HCT116 (cell line): Measurements from ENCODE around the gene CACNA2D3. TPM values are rescaled to one million over a fixed set of nuclear protein-coding genes. Genes with fewer than 3 reads are reported as not detected.

Source experiments
- ATAC-seq: fragments of 200-7000 bp; cut with Tn5 transposase; 2 replicates; pipeline ENCODE4 v1.9.1; 2020; ENCODE audit warnings: mild to moderate bottlenecking, moderate library complexity
- BruUV-seq: library from RNA; stranded (reverse); fragments of 400-500 nt; replicated peaks from 2 replicates; lab custom pipeline; 2021; lab: Mats Ljungman, UMichigan
- CTCF ChIA-PET: fragments of 300-600 bp; sonication (Branson Sonifier 250); formaldehyde crosslinking; loops from one replicate; lab custom pipeline; 2021; ENCODE audit warnings: antibody characterized with exemption; lab: Charles Lee
- POLR2A ChIA-PET: fragments of 300-600, 350-600 bp; sonication (Branson Sonifier 250); formaldehyde crosslinking; loops from one replicate; lab custom pipeline; 2021; ENCODE audit warnings: antibody characterized with exemption; lab: Charles Lee
- RAD21 ChIA-PET, 2 experiments: fragments of 300-600 bp; sonication (Branson Sonifier 250); formaldehyde crosslinking; loops; one replicate each; lab custom pipeline; 2023; ENCODE audit warnings: low total read pairs in 2 of 2; ENCODE audit not compliant: uncharacterized antibody in 2 of 2, unreplicated experiment in 2 of 2, low non-redundant PET in 1 of 2; lab: Charles Lee
- DNase-seq: peaks from one replicate; pipeline ENCODE4 v3.0.0-alpha.2; 2010; ENCODE audit warnings: low read depth, low spot score
- H2AFZ ChIP-seq: fragments of 200-600 bp; shearing (Covaris generic), sonication (generic); 2 replicates; pipeline ENCODE4 v1.6.1; 2017; ENCODE audit warnings: low read depth, mixed run types, mixed read lengths, antibody characterized with exemption, low read length; ENCODE audit not compliant: poor library complexity, severe bottlenecking
- H3K27ac ChIP-seq: 2 replicates; pipeline ENCODE4 v1.5.1; 2012; ENCODE audit warnings: low read depth, low read length
- H3K27me3 ChIP-seq: fragments of 200-600 bp; sonication (generic); 2 replicates; pipeline ENCODE4 v1.6.1; 2016; ENCODE audit warnings: mixed run types, low read length, mixed read lengths; ENCODE audit not compliant: insufficient read depth
- H3K36me3 ChIP-seq, 2 experiments: fragments of 200-500 bp in 1 of 2; fragments of 200-600 bp in 1 of 2; sonication (Bioruptor generic) in 1 of 2; sonication (generic) in 1 of 2; 2 replicates each; pipeline versions ENCODE4 v1.5.1 to v1.6.1; 2014 to 2016; ENCODE audit warnings: low read length in 2 of 2, inconsistent platforms in 1 of 2, mixed read lengths in 1 of 2, mixed run types in 1 of 2; ENCODE audit not compliant: insufficient read depth in 2 of 2, control insufficient read depth in 1 of 2
- H3K4me1 ChIP-seq, 2 experiments: fragments of 200-600 bp in 1 of 2; sonication (generic) in 1 of 2; 2 replicates each; pipeline versions ENCODE4 v1.5.1 to v1.6.1; 2012 to 2017; ENCODE audit warnings: low read length in 2 of 2, inconsistent platforms in 1 of 2, mild to moderate bottlenecking in 1 of 2, mixed read lengths in 1 of 2, mixed run types in 1 of 2, moderate library complexity in 1 of 2; ENCODE audit not compliant: insufficient read depth in 2 of 2, control insufficient read depth in 1 of 2
- H3K4me2 ChIP-seq: fragments of 200-600 bp; sonication (generic); 2 replicates; pipeline ENCODE4 v1.6.1; 2017; ENCODE audit warnings: mixed run types, low read length, mixed read lengths
- H3K4me3 ChIP-seq, 2 experiments: fragments of 200-600 bp in 1 of 2; sonication (generic) in 1 of 2; replicated peaks in 1 of 2; 2 replicates each; pipeline ENCODE4 v1.5.1; 2011 to 2016; ENCODE audit warnings: low read length in 2 of 2, control low read depth in 1 of 2, low read depth in 1 of 2, mild to moderate bottlenecking in 1 of 2, mixed read lengths in 1 of 2, mixed run types in 1 of 2
- H3K79me2 ChIP-seq: fragments of 200-600 bp; sonication (generic); 2 replicates; pipeline ENCODE4 v1.6.1; 2017; ENCODE audit warnings: mild to moderate bottlenecking, mixed run types, low read length, moderate library complexity, mixed read lengths; ENCODE audit not compliant: insufficient read depth
- H3K9ac ChIP-seq: fragments of 200-600 bp; sonication (generic); 2 replicates; pipeline ENCODE4 v1.6.1; 2016; ENCODE audit warnings: low read length, mixed read lengths
- H3K9me2 ChIP-seq: fragments of 200-600 bp; sonication (generic), shearing (Covaris generic); 2 replicates; pipeline ENCODE4 v1.6.1; 2017; ENCODE audit warnings: mixed run types, mild to moderate bottlenecking, moderate library complexity; ENCODE audit not compliant: insufficient read depth
- H3K9me3 ChIP-seq, 2 experiments: fragments of 200-500 bp in 1 of 2; fragments of 200-600 bp in 1 of 2; sonication (Bioruptor generic) in 1 of 2; sonication (generic) in 1 of 2; 2 replicates each; pipeline ENCODE4 v1.6.1; 2014 to 2017; ENCODE audit warnings: low read length in 2 of 2, mixed read lengths in 2 of 2, inconsistent platforms in 1 of 2, low read depth in 1 of 2, mild to moderate bottlenecking in 1 of 2, mixed run types in 1 of 2, moderate library complexity in 1 of 2; ENCODE audit not compliant: control insufficient read depth in 1 of 2, insufficient read depth in 1 of 2
- H4K20me1 ChIP-seq: fragments of 200-600 bp; sonication (generic), shearing (Covaris generic); 2 replicates; pipeline ENCODE4 v1.6.1; 2017; ENCODE audit warnings: mixed run types, mild to moderate bottlenecking, moderate library complexity; ENCODE audit not compliant: insufficient read depth
- CEBPB ChIP-seq: IDR thresholded peaks from 2 replicates; pipeline ENCODE4 v1.6.1; 2012; ENCODE audit warnings: low read depth
- EZH2phosphoT487 ChIP-seq: fragments of 200-600 bp; IDR thresholded peaks from 2 replicates; pipeline ENCODE4 v1.6.1; 2018; ENCODE audit warnings: antibody characterized with exemption, borderline replicate concordance
- POLR2AphosphoS5 ChIP-seq: IDR thresholded peaks from 2 replicates; pipeline ENCODE4 v1.6.1; 2011; ENCODE audit warnings: mild to moderate bottlenecking, low read depth, low read length, moderate library complexity
- intact Hi-C: fragments of 100-400 bp; cut with micrococcal nuclease; formaldehyde crosslinking; loops from 2 replicates; pipeline ENCODE4 v1.10.0; 2022
- total RNA-seq: library from RNA; stranded (reverse); gene quantifications from one replicate; pipeline ENCODE4 v1.2.1, GENCODE V29; 2021; ENCODE audit not compliant: unreplicated experiment
- TF ChIP-seq, protein P1 (sequence below), 3 experiments: fragments of 200-600 bp in 1 of 3; sonication (generic) in 1 of 3; IDR thresholded peaks in 2 of 3; conservative IDR thresholded peaks in 1 of 3; 2 replicates each; pipeline ENCODE4 v1.5.1; 2012 to 2017; ENCODE audit warnings: low read depth in 2 of 3, low read length in 2 of 3, antibody characterized with exemption in 1 of 3, borderline replicate concordance in 1 of 3, control low read depth in 1 of 3, mild to moderate bottlenecking in 1 of 3, mixed read lengths in 1 of 3, mixed run types in 1 of 3, moderate library complexity in 1 of 3; ENCODE audit not compliant: insufficient read depth in 1 of 3
- TF ChIP-seq, protein P2 (sequence below): IDR thresholded peaks from 2 replicates; pipeline ENCODE4 v1.6.1; 2012; ENCODE audit warnings: low read depth
- TF ChIP-seq, protein P3 (sequence below): IDR thresholded peaks from 2 replicates; pipeline ENCODE4 v1.6.1; 2012

Gene CACNA2D3
- total RNA-seq, 1 experiment from 2014 or later, result 0.20 TPM

DNA sequence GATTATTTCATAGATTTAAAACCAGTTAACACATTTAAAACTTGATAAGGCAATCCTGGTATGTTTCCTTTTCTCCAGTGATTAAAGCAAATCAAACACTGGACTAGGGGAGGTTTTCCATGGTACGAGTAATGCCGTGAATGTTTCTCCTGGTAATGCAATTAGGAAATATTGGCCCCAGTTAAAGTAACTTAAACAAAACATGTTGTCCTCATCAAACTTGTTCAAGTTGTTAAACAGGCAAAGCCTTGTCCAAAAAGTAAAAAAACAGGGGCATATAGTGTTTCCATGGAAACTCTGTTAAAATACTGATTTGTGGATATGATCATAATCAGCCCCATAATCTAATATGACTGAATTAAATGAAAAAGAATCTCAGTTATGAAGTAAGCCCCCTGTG lies 818.6 kb downstream of the CACNA2D3 start:
- TF ChIP-seq, protein P1, sequence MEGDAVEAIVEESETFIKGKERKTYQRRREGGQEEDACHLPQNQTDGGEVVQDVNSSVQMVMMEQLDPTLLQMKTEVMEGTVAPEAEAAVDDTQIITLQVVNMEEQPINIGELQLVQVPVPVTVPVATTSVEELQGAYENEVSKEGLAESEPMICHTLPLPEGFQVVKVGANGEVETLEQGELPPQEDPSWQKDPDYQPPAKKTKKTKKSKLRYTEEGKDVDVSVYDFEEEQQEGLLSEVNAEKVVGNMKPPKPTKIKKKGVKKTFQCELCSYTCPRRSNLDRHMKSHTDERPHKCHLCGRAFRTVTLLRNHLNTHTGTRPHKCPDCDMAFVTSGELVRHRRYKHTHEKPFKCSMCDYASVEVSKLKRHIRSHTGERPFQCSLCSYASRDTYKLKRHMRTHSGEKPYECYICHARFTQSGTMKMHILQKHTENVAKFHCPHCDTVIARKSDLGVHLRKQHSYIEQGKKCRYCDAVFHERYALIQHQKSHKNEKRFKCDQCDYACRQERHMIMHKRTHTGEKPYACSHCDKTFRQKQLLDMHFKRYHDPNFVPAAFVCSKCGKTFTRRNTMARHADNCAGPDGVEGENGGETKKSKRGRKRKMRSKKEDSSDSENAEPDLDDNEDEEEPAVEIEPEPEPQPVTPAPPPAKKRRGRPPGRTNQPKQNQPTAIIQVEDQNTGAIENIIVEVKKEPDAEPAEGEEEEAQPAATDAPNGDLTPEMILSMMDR (IDR thresholded peaks at IDR 0.05 in 2 of 3, conservative IDR thresholded peaks at IDR 0.05 in 1 of 3; ENCODE audit: borderline replicate concordance in 1 of 3, insufficient read depth in 1 of 3, low read depth in 2 of 3, low read length in 2 of 3), result no peak
- TF ChIP-seq, protein P2, sequence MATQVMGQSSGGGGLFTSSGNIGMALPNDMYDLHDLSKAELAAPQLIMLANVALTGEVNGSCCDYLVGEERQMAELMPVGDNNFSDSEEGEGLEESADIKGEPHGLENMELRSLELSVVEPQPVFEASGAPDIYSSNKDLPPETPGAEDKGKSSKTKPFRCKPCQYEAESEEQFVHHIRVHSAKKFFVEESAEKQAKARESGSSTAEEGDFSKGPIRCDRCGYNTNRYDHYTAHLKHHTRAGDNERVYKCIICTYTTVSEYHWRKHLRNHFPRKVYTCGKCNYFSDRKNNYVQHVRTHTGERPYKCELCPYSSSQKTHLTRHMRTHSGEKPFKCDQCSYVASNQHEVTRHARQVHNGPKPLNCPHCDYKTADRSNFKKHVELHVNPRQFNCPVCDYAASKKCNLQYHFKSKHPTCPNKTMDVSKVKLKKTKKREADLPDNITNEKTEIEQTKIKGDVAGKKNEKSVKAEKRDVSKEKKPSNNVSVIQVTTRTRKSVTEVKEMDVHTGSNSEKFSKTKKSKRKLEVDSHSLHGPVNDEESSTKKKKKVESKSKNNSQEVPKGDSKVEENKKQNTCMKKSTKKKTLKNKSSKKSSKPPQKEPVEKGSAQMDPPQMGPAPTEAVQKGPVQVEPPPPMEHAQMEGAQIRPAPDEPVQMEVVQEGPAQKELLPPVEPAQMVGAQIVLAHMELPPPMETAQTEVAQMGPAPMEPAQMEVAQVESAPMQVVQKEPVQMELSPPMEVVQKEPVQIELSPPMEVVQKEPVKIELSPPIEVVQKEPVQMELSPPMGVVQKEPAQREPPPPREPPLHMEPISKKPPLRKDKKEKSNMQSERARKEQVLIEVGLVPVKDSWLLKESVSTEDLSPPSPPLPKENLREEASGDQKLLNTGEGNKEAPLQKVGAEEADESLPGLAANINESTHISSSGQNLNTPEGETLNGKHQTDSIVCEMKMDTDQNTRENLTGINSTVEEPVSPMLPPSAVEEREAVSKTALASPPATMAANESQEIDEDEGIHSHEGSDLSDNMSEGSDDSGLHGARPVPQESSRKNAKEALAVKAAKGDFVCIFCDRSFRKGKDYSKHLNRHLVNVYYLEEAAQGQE, result no peak
- TF ChIP-seq EZH2phosphoT487 (no peak), POLR2AphosphoS5 (no peak), CEBPB (no peak)
- TF ChIP-seq, protein P3, sequence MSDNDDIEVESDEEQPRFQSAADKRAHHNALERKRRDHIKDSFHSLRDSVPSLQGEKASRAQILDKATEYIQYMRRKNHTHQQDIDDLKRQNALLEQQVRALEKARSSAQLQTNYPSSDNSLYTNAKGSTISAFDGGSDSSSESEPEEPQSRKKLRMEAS, result no peak
- intact Hi-C loops, result no loop called here
- CTCF ChIA-PET, result no interaction called here
- no peaks in the 10 kb centered on the region for H3K79me2 ChIP-seq
- POLR2A ChIA-PET, result no interaction called here
- no TSS peak for BruUV-seq
- no peaks in the 10 kb centered on the region for H4K20me1 ChIP-seq
- RAD21 ChIA-PET, result no interaction called here
- no peak overlapping the region for H2AFZ ChIP-seq
- H3K9ac ChIP-seq, result no peak overlapping the region
- H3K9me2 ChIP-seq, result no peaks in the 10 kb centered on the region
- H3K36me3 ChIP-seq, result no peaks in the 10 kb centered on the region
- H3K27me3 ChIP-seq, result no peaks in the 10 kb centered on the region
- peaks cover 0 to 10% of the 10 kb centered on the region in 2 experiments; a peak in 1 of 4 replicates for H3K9me3 ChIP-seq
- no peak for DNase-seq
- no peak overlapping the region for H3K27ac ChIP-seq
- no peaks in the 10 kb centered on the region for H3K4me1 ChIP-seq
- no peak overlapping the region for H3K4me3 ChIP-seq
- no peak for ATAC-seq
- H3K4me2 ChIP-seq, result no peak overlapping the region
